Measurements from ENCODE around the gene RALA.

GRCh38 chr7:39703144-39703543 is 79.8 kb downstream of the RALA start:
- TF ChIP-seq CTCF (IDR thresholded peaks at IDR 0.05), result no peak
- no peak for TF ChIP-seq POLR2A (IDR thresholded peaks at IDR 0.05)
